ENCODE measurements around the gene MCOLN1.

MCOLN1 gene

DNA sequence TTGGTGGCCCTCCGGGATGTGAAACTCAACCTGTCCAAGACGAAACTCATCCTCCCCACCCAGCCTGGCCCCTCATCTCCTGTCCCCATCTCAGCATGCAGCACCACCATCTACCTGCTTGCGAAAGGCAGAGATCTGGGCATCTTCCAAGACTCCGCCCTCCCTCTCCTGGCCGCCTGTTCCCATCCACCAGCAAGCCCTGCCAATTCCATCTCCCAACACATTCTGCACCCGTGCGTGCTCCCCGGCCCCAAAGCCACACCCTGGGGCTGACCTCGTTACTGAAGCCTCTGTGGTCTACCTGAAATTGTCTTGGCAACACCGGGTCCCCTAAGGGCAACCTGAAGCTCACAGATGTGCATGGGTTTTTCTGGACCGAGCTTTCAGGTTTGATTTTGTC lies 60.0 kb downstream of the MCOLN1 start:
- H4K20me1 ChIP-seq (ENCODE audit: insufficient read depth, low read length), result no peaks in the 10 kb centered on the region
- no peak overlapping the region for H3K4me3 ChIP-seq (ENCODE audit: low read length)
- no peak overlapping the region for H3K4me2 ChIP-seq (ENCODE audit: low read length)
- no peak overlapping the region for H3K27ac ChIP-seq (ENCODE audit: low read length)
- TF ChIP-seq, protein P1, sequence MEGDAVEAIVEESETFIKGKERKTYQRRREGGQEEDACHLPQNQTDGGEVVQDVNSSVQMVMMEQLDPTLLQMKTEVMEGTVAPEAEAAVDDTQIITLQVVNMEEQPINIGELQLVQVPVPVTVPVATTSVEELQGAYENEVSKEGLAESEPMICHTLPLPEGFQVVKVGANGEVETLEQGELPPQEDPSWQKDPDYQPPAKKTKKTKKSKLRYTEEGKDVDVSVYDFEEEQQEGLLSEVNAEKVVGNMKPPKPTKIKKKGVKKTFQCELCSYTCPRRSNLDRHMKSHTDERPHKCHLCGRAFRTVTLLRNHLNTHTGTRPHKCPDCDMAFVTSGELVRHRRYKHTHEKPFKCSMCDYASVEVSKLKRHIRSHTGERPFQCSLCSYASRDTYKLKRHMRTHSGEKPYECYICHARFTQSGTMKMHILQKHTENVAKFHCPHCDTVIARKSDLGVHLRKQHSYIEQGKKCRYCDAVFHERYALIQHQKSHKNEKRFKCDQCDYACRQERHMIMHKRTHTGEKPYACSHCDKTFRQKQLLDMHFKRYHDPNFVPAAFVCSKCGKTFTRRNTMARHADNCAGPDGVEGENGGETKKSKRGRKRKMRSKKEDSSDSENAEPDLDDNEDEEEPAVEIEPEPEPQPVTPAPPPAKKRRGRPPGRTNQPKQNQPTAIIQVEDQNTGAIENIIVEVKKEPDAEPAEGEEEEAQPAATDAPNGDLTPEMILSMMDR (IDR thresholded peaks at IDR 0.05; ENCODE audit: low read depth, low read length), result no peak
- TF ChIP-seq EZH2phosphoT487 (IDR thresholded peaks at IDR 0.05; ENCODE audit: low read depth), result no peak
- no peaks in the 10 kb centered on the region for H3K9me3 ChIP-seq (ENCODE audit: insufficient read depth, low read length)
- H2AFZ ChIP-seq (ENCODE audit: low read depth, low read length), result no peak overlapping the region
- H3K79me2 ChIP-seq (ENCODE audit: low read length), result no peaks in the 10 kb centered on the region
- no peaks in the 10 kb centered on the region for H3K4me1 ChIP-seq (ENCODE audit: low read length)
- no peaks in the 10 kb centered on the region for H3K36me3 ChIP-seq (replicated peaks; ENCODE audit: low read depth, low read length)
- no peaks in the 10 kb centered on the region; the same call in 1 of the 2 replicates for H3K27me3 ChIP-seq (ENCODE audit: low read depth, low read length)
- no peak overlapping the region for H3K9ac ChIP-seq (ENCODE audit: low read length)
